Neuronal stem cell (in vitro differentiated cells): ENCODE results near the gene PRRC2C.

ENCODE experiments used
- DNase-seq: peaks from one replicate; pipeline ENCODE4 v3.0.0-alpha.2; 2013; ENCODE audit warnings: low spot score
- H2AFZ ChIP-seq: one replicate; pipeline ENCODE4 v1.6.1; 2013; ENCODE audit warnings: mild to moderate bottlenecking, low read length, inconsistent platforms
- H2AK5ac ChIP-seq: 2 replicates; pipeline ENCODE4 v1.6.1; 2013; ENCODE audit warnings: low read depth, mild to moderate bottlenecking, inconsistent platforms, low read length, moderate library complexity, mixed read lengths
- H2BK120ac ChIP-seq: 2 replicates; pipeline ENCODE4 v1.6.1; 2013; ENCODE audit warnings: low read depth, mild to moderate bottlenecking, inconsistent platforms, low read length, moderate library complexity, mixed read lengths
- H2BK12ac ChIP-seq: one replicate; pipeline ENCODE4 v1.6.1; 2013; ENCODE audit warnings: low read length, inconsistent platforms
- H2BK15ac ChIP-seq: 2 replicates; pipeline ENCODE4 v1.6.1; 2013; ENCODE audit warnings: mild to moderate bottlenecking, low read length, inconsistent platforms, mixed read lengths
- H2BK5ac ChIP-seq: one replicate; pipeline ENCODE4 v1.6.1; 2013; ENCODE audit warnings: inconsistent platforms, mild to moderate bottlenecking, low read length, moderate library complexity
- H3K14ac ChIP-seq: one replicate; pipeline ENCODE4 v1.6.1; 2013; ENCODE audit warnings: low read length, inconsistent platforms
- H3K18ac ChIP-seq: 2 replicates; pipeline ENCODE4 v1.6.1; 2013; ENCODE audit warnings: low read length, inconsistent platforms
- H3K23ac ChIP-seq: 2 replicates; pipeline ENCODE4 v1.6.1; 2013; ENCODE audit warnings: low read depth, mild to moderate bottlenecking, mixed read lengths, low read length, inconsistent platforms; ENCODE audit not compliant: poor library complexity
- H3K27ac ChIP-seq: replicated peaks from 3 replicates; pipeline ENCODE4 v1.5.1; 2013; ENCODE audit warnings: low read length, inconsistent platforms
- H3K27me3 ChIP-seq, 3 experiments: 2 replicates each; pipeline ENCODE4 v1.6.1; 2013; ENCODE audit warnings: low read length in 3 of 3, mild to moderate bottlenecking in 2 of 3, inconsistent platforms in 1 of 3, low read depth in 1 of 3, mixed read lengths in 1 of 3, moderate library complexity in 1 of 3; ENCODE audit not compliant: control insufficient read depth in 3 of 3, insufficient read depth in 3 of 3
- H3K36me3 ChIP-seq, 2 donors: replicated peaks in 1 of 2; 2 replicates each; pipeline ENCODE4 v1.6.1; 2013; ENCODE audit warnings: low read length in 2 of 2; ENCODE audit not compliant: control insufficient read depth in 2 of 2, insufficient read depth in 2 of 2
- H3K4ac ChIP-seq: 2 replicates; pipeline ENCODE4 v1.6.1; 2013; ENCODE audit warnings: inconsistent platforms, mild to moderate bottlenecking, low read length, moderate library complexity
- H3K4me1 ChIP-seq, 2 donors: 1 replicate in 1 of 2; 2 replicates in 1 of 2; pipeline ENCODE4 v1.6.1; 2013; ENCODE audit warnings: low read length in 2 of 2, low read depth in 1 of 2; ENCODE audit not compliant: control insufficient read depth in 2 of 2, insufficient read depth in 1 of 2
- H3K4me2 ChIP-seq: one replicate; pipeline ENCODE4 v1.6.1; 2013; ENCODE audit warnings: mild to moderate bottlenecking, low read length, inconsistent platforms; ENCODE audit not compliant: insufficient read depth, poor library complexity, severe bottlenecking
- H3K4me3 ChIP-seq, 2 donors: 2 replicates each; pipeline ENCODE4 v1.5.1; 2013; ENCODE audit warnings: low read length in 2 of 2, mild to moderate bottlenecking in 2 of 2, inconsistent platforms in 1 of 2, moderate library complexity in 1 of 2
- H3K79me1 ChIP-seq: one replicate; pipeline ENCODE4 v1.6.1; 2013; ENCODE audit warnings: low read depth, mild to moderate bottlenecking, inconsistent platforms, low read length, moderate library complexity
- H3K9ac ChIP-seq: one replicate; pipeline ENCODE4 v1.6.1; 2013; ENCODE audit warnings: mild to moderate bottlenecking, low read depth, low read length, inconsistent platforms; ENCODE audit not compliant: poor library complexity
- H3K9me3 ChIP-seq, 2 donors: replicated peaks in 1 of 2; 2 replicates each; pipeline versions ENCODE3 to v1.6.1; 2013; ENCODE audit warnings: low read length in 2 of 2, mild to moderate bottlenecking in 2 of 2, inconsistent platforms in 1 of 2, low read depth in 1 of 2, mixed read lengths in 1 of 2, moderate library complexity in 1 of 2; ENCODE audit not compliant: control insufficient read depth in 2 of 2, insufficient read depth in 1 of 2
- H4K8ac ChIP-seq: one replicate; pipeline ENCODE4 v1.6.1; 2013; ENCODE audit warnings: low read depth, mild to moderate bottlenecking, inconsistent platforms, low read length, moderate library complexity
- H4K91ac ChIP-seq: one replicate; pipeline ENCODE4 v1.6.1; 2013; ENCODE audit warnings: low read length, low read depth, mild to moderate bottlenecking, inconsistent platforms; ENCODE audit not compliant: poor library complexity
- WGBS, 2 donors: extraction: QIAGEN DNeasy Blood & Tissue Kit; methylation state at CpG; one replicate each; pipeline ENCODE4 v1.1.7; 2013; ENCODE audit warnings: missing lambda C conversion rate in 2 of 2, mixed read lengths in 1 of 2; ENCODE audit not compliant: insufficient read length in 2 of 2, insufficient replicate concordance in 1 of 2; ENCODE audit errors: extremely low coverage in 2 of 2; 5-methylcytosine and 5-hydroxymethylcytosine counted together

The PRRC2C gene

DNA sequence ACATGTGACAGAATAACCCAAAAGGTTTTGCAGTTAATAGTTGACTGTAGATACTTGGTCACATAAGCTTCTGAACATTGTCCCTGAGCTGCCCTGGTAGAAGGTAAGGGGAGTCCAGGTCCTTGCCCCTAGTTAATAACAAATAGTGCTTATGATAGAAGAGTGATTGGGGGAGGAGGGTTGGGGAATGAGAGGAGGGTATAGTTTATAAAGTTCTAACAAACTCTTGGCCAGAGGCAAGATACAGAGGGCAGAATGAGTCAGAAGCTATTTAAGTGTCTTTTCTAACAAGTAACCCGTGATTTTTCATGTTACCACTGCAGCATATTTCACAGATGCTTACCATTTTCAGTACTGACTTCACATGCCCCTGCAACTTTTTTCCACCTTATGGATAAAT is 110.0 kb downstream of the PRRC2C start:
- H4K8ac ChIP-seq = no peak overlapping the region
- no CpG with 5 or more reads among the region's 1 CpG for WGBS, 2 donors
- H2BK120ac ChIP-seq = no peak overlapping the region
- H3K27ac ChIP-seq = no peak overlapping the region
- H2BK5ac ChIP-seq = no peak overlapping the region
- no peak overlapping the region for H3K4me3 ChIP-seq
- H2BK12ac ChIP-seq = no peak overlapping the region
- H3K79me1 ChIP-seq = no peaks in the 10 kb centered on the region
- H3K9me3 ChIP-seq = no peaks in the 10 kb centered on the region
- no peak overlapping the region for H3K4me2 ChIP-seq
- no peak overlapping the region for H3K4ac ChIP-seq
- no peaks in the 10 kb centered on the region for H3K27me3 ChIP-seq
- H2AK5ac ChIP-seq = no peak overlapping the region
- DNase-seq = no peak
- H3K4me1 ChIP-seq = no peaks in the 10 kb centered on the region
- H3K36me3 ChIP-seq = peaks cover 10 to 65% of the 10 kb centered on the region in 2 donors
- H2AFZ ChIP-seq = no peak overlapping the region
- no peak overlapping the region for H3K23ac ChIP-seq
- no peak overlapping the region for H3K9ac ChIP-seq
- H3K18ac ChIP-seq = no peak overlapping the region
- H3K14ac ChIP-seq = no peak overlapping the region
- H4K91ac ChIP-seq = no peak overlapping the region
- no peak overlapping the region for H2BK15ac ChIP-seq

DNA sequence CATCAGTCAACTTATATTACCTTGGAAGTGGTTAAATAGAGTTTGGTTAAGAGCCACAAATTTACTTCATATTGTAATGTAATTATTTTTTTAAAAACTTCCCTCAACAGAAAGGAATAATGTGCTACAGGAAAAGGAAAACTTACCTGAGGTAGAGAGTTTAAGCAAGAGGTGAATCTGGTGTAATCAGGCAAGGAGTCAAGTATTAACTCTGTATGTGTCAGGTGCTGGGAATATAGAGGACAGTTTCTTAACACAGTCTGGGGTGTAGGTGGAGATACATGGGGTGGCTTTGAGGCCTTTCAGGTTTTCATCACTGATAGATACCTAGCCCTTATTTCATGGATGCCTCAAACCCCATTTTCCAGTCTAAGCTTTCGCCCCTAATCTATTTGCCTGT is 110.8 kb downstream of the PRRC2C start:
- Histone ChIP-seq H3K9ac (no peak overlapping the region), H3K4me1 (no peaks in the 10 kb centered on the region), H3K36me3 (peaks cover 10 to 57% of the 10 kb centered on the region in 2 donors), H3K18ac (no peak overlapping the region), H2AK5ac (no peak overlapping the region), H4K8ac (no peak overlapping the region), H2AFZ (no peak overlapping the region), H3K23ac (no peak overlapping the region), H3K27ac (no peak overlapping the region), H3K4ac (no peak overlapping the region), H2BK5ac (no peak overlapping the region), H4K91ac (no peak overlapping the region), H3K14ac (no peak overlapping the region), H3K27me3 (no peaks in the 10 kb centered on the region), H2BK120ac (no peak overlapping the region), H3K79me1 (no peaks in the 10 kb centered on the region), H3K9me3 (no peaks in the 10 kb centered on the region), H2BK15ac (no peak overlapping the region), H2BK12ac (no peak overlapping the region), H3K4me3 (no peak overlapping the region), H3K4me2 (no peak overlapping the region)
- WGBS, 2 donors = no CpG with 5 or more reads among the region's 1 CpG
- no peak for DNase-seq

DNA sequence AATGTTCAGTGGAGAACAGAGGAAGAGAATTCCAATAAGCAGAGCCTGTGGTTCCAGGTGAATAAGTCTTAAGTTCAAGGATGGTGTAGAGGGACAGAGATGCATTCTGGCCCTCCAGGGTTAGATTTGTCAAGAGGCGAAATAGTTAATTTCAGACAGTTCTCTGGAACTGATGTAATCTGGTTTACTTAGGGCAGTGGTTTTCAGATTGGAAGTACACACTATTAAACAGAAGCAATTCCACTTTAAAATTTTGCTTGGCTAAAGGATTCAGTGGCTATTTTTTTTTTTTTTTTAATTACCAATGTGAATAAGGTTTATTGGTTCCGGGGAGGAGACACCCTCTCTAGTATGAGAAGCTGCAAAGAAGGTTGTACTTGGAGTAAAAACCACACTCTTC is 111.4 kb downstream of the PRRC2C start:
- H3K23ac ChIP-seq = no peak overlapping the region
- no peak overlapping the region for H2AK5ac ChIP-seq
- no peak overlapping the region for H2BK5ac ChIP-seq
- H2AFZ ChIP-seq = no peak overlapping the region
- H4K91ac ChIP-seq = no peak overlapping the region
- H3K27me3 ChIP-seq = no peaks in the 10 kb centered on the region
- H3K79me1 ChIP-seq = no peaks in the 10 kb centered on the region
- H3K18ac ChIP-seq = no peak overlapping the region
- H3K9me3 ChIP-seq = no peaks in the 10 kb centered on the region
- no peak overlapping the region for H3K14ac ChIP-seq
- no CpG with 5 or more reads among the region's 2 CpGs for WGBS, 2 donors
- no peaks in the 10 kb centered on the region for H3K4me1 ChIP-seq
- no peak overlapping the region for H2BK12ac ChIP-seq
- no peak for DNase-seq
- peaks cover 6 to 51% of the 10 kb centered on the region in 2 donors for H3K36me3 ChIP-seq
- no peak overlapping the region for H4K8ac ChIP-seq
- no peak overlapping the region for H3K27ac ChIP-seq
- H3K4me2 ChIP-seq = no peak overlapping the region
- H3K9ac ChIP-seq = no peak overlapping the region
- H2BK120ac ChIP-seq = no peak overlapping the region
- H3K4ac ChIP-seq = no peak overlapping the region
- H3K4me3 ChIP-seq = no peak overlapping the region
- H2BK15ac ChIP-seq = no peak overlapping the region

DNA sequence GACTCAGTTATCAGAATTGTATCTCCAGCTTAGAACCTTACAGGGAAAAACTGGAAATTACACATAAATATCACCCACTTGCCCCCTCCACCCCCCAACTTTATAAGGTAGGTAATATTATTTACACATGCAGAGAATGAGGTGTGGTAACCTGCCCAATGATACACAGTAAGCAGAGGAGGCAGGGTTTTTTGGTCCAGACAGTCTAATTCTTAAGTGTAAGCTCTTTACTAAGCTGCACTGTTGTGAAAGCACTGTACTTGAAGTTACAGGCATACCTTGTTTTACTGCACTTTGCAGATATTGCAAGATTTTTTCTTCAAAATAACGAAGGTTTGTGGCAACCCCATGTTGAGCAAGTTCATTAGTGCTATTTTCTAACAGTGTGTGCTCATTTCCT is 111.9 kb downstream of the PRRC2C start:
- no peak overlapping the region for H2AK5ac ChIP-seq
- H3K4me2 ChIP-seq = no peak overlapping the region
- WGBS, 2 donors = no CpG with 5 or more reads among the region's 1 CpG
- H3K4me3 ChIP-seq = no peak overlapping the region
- no peak overlapping the region for H3K18ac ChIP-seq
- H4K8ac ChIP-seq = no peak overlapping the region
- H2BK15ac ChIP-seq = no peak overlapping the region
- no peaks in the 10 kb centered on the region for H3K79me1 ChIP-seq
- no peak overlapping the region for H3K14ac ChIP-seq
- H3K27ac ChIP-seq = no peak overlapping the region
- no peak overlapping the region for H2BK5ac ChIP-seq
- H4K91ac ChIP-seq = no peak overlapping the region
- H3K4me1 ChIP-seq = no peaks in the 10 kb centered on the region
- DNase-seq = no peak
- H3K9me3 ChIP-seq = no peaks in the 10 kb centered on the region
- peaks cover 2 to 46% of the 10 kb centered on the region in 2 donors for H3K36me3 ChIP-seq
- H3K9ac ChIP-seq = no peak overlapping the region
- H2BK120ac ChIP-seq = no peak overlapping the region
- H2BK12ac ChIP-seq = no peak overlapping the region
- H3K23ac ChIP-seq = no peak overlapping the region
- H2AFZ ChIP-seq = no peak overlapping the region
- H3K27me3 ChIP-seq = no peaks in the 10 kb centered on the region
- H3K4ac ChIP-seq = no peak overlapping the region
